PC-3 (cell line): ENCODE measurements around the gene ESYT1.

ENCODE experiments used
- CTCF ChIP-seq: fragments of 300-600 bp; sonication (generic); conservative IDR thresholded peaks from 2 replicates; pipeline ENCODE4 v1.5.1; 2017; ENCODE audit warnings: antibody characterized with exemption, low read depth, mild to moderate bottlenecking, low read length
- EZH2 ChIP-seq: fragments of 300-600 bp; sonication (generic); IDR thresholded peaks from one replicate; pipeline ENCODE4 v1.6.1; 2017; ENCODE audit warnings: antibody characterized with exemption, mild to moderate bottlenecking, low read length; ENCODE audit not compliant: unreplicated experiment
- EZH2phosphoT487 ChIP-seq: fragments of 300-600 bp; sonication (generic); IDR thresholded peaks from 2 replicates; pipeline ENCODE4 v1.6.1; 2018; ENCODE audit warnings: mild to moderate bottlenecking, antibody characterized with exemption, low read length, borderline replicate concordance

GRCh38 chr12:56190695-56191155 lies 62.7 kb downstream of the ESYT1 start:
- TF ChIP-seq EZH2 (no peak), CTCF (no peak), EZH2phosphoT487 (no peak)
